Gastroesophageal sphincter (tissue), 4 donors: Measurements from ENCODE around the gene DMRTA2. TPM values are rescaled to one million over a fixed set of nuclear protein-coding genes. Genes with fewer than 3 reads are reported as not detected.

ENCODE experiments used
- ATAC-seq: fragments of 150-250 bp; one replicate; pipeline ENCODE4 v1.9.1; 2016; ENCODE audit warnings: mild to moderate bottlenecking, moderate library complexity
- H3K27ac ChIP-seq, 4 donors: fragments of 200-600 bp; sonication (generic) in 3 of 4; 1 replicate in 3 of 4; 2 replicates in 1 of 4; pipeline ENCODE4 v1.5.1; 2016 to 2019
- H3K27me3 ChIP-seq: fragments of 200-600 bp; sonication (generic); one replicate; pipeline ENCODE4 v1.5.1; 2019
- H3K36me3 ChIP-seq, 2 donors: fragments of 200-600 bp; sonication (generic); one replicate each; pipeline ENCODE4 v1.5.1; 2019; ENCODE audit warnings: control low read depth in 1 of 2
- H3K4me1 ChIP-seq, 3 donors: fragments of 200-600 bp; sonication (generic); 1 replicate in 2 of 3; 2 replicates in 1 of 3; pipeline ENCODE4 v1.5.1; 2016 to 2019; ENCODE audit warnings: control low read depth in 2 of 3
- H3K4me3 ChIP-seq, 2 donors: fragments of 200-600 bp; sonication (generic); one replicate each; pipeline ENCODE4 v1.5.1; 2019; ENCODE audit warnings: mild to moderate bottlenecking in 1 of 2, moderate library complexity in 1 of 2
- H3K9me3 ChIP-seq, 3 donors: fragments of 200-600 bp; sonication (generic); one replicate each; pipeline ENCODE4 v1.5.1; 2017 to 2019; ENCODE audit warnings: control low read depth in 2 of 3
- CTCF ChIP-seq, 4 experiments: fragments of 200-600 bp in 2 of 4; fragments of 450-650 bp in 2 of 4; sonication (generic) in 1 of 4; IDR thresholded peaks; one replicate each; pipeline ENCODE4 v1.5.1; 2017 to 2019; ENCODE audit warnings: antibody characterized with exemption in 4 of 4, mild to moderate bottlenecking in 2 of 4, moderate library complexity in 2 of 4
- EP300 ChIP-seq: sonication (generic); formaldehyde crosslinking; IDR thresholded peaks from one replicate; pipeline ENCODE4 v1.6.1; 2017; ENCODE audit warnings: antibody characterized with exemption, mild to moderate bottlenecking
- POLR2A ChIP-seq, 2 donors: fragments of 450-650 bp; IDR thresholded peaks; one replicate each; pipeline ENCODE4 v1.6.1; 2017; ENCODE audit warnings: antibody characterized with exemption in 2 of 2, mild to moderate bottlenecking in 2 of 2, moderate library complexity in 1 of 2
- POLR2AphosphoS5 ChIP-seq: sonication (generic); formaldehyde crosslinking; IDR thresholded peaks from one replicate; pipeline ENCODE4 v1.6.1; 2017; ENCODE audit warnings: antibody characterized with exemption
- WGBS, 2 donors: methylation state at CpG; one replicate each; pipeline ENCODE4 v1.1.5; 2018; ENCODE audit warnings: low coverage in 1 of 2; 5-methylcytosine and 5-hydroxymethylcytosine counted together
- total RNA-seq, 4 donors: library from RNA; depleted of rRNA; stranded (reverse); fragments of >200 nt; gene quantifications; one replicate each; pipeline ENCODE4 v1.1.0, GENCODE V29; 2016

Gene DMRTA2
- total RNA-seq, 4 donors from 2014 or later = 1.2 TPM; not detected in 3

GRCh38 chr1:50424884-50425375, 1.7 kb upstream of the DMRTA2 start:
- peak overlapping the region in 1 of 2 donors; percentile 42 for H3K4me3 ChIP-seq
- 9 to 12% methylated on average over 5 to 13 of the region's 40 CpGs for WGBS, 2 donors
- peaks cover 0 to 76% (median 20%) of the 10 kb centered on the region in 3 donors for H3K4me1 ChIP-seq
- TF ChIP-seq EP300 (no peak), POLR2AphosphoS5 (no peak), POLR2A (IDR thresholded peaks at IDR 0.05) (no peak), CTCF (IDR thresholded peaks at IDR 0.05) (no peak)
- no peaks in the 10 kb centered on the region for H3K9me3 ChIP-seq
- no peaks in the 10 kb centered on the region for H3K36me3 ChIP-seq
- no peak for ATAC-seq
- H3K27ac ChIP-seq = no peak overlapping the region
- H3K27me3 ChIP-seq = peaks cover 100% of the 10 kb centered on the region

- TF ChIP-seq POLR2A (IDR thresholded peaks at IDR 0.05) (no peak), EP300 (no peak), CTCF (IDR thresholded peaks at IDR 0.05) (no peak), POLR2AphosphoS5 (no peak)
- Histone ChIP-seq H3K36me3 (no peaks in the 10 kb centered on the region), H3K4me3 (peak overlapping the region in 1 of 2 donors; percentile 42), H3K4me1 (peaks cover 0 to 83% (median 24%) of the 10 kb centered on the region in 3 donors), H3K9me3 (no peaks in the 10 kb centered on the region), H3K27me3 (peaks cover 100% of the 10 kb centered on the region), H3K27ac (no peak overlapping the region)
- 4 to 7% methylated on average over 27 to 34 of the region's 35 CpGs for WGBS, 2 donors
- no peak for ATAC-seq
Observed at GRCh38 chr1:50424045-50424883, 1.0 kb upstream of the DMRTA2 start.

- Histone ChIP-seq H3K27me3 (peaks cover 100% of the 10 kb centered on the region), H3K27ac (no peak overlapping the region), H3K4me1 (peaks cover 0 to 89% (median 27%) of the 10 kb centered on the region in 3 donors), H3K9me3 (no peaks in the 10 kb centered on the region), H3K36me3 (no peaks in the 10 kb centered on the region), H3K4me3 (peak overlapping the region in 1 of 2 donors; percentile 42)
- ATAC-seq = no peak
- WGBS, 2 donors = 0 to 8% methylated on average over 13 to 16 of the region's 23 CpGs
- TF ChIP-seq EP300 (no peak), POLR2A (IDR thresholded peaks at IDR 0.05) (no peak), POLR2AphosphoS5 (no peak), CTCF (IDR thresholded peaks at IDR 0.05) (no peak)
Observed at GRCh38 chr1:50423670-50424000, 392 bp upstream of the DMRTA2 start.

GRCh38 chr1:50422675-50422945, 633 bp downstream of the DMRTA2 start:
- Histone ChIP-seq H3K9me3 (no peaks in the 10 kb centered on the region), H3K27ac (no peak overlapping the region), H3K36me3 (no peaks in the 10 kb centered on the region), H3K4me1 (peaks cover 0 to 92% (median 32%) of the 10 kb centered on the region in 3 donors), H3K4me3 (peak overlapping the region in 1 of 2 donors; percentile 42), H3K27me3 (peaks cover 100% of the 10 kb centered on the region)
- no peak for TF ChIP-seq EP300
- TF ChIP-seq CTCF (IDR thresholded peaks at IDR 0.05) = no peak
- no peak for TF ChIP-seq POLR2AphosphoS5
- no peak for TF ChIP-seq POLR2A (IDR thresholded peaks at IDR 0.05)
- WGBS, 2 donors = 10 to 20% methylated on average over 1 to 2 of the region's 21 CpGs
- ATAC-seq = no peak
